ENCODE results near the gene ZNF557.

The ZNF557 gene

DNA sequence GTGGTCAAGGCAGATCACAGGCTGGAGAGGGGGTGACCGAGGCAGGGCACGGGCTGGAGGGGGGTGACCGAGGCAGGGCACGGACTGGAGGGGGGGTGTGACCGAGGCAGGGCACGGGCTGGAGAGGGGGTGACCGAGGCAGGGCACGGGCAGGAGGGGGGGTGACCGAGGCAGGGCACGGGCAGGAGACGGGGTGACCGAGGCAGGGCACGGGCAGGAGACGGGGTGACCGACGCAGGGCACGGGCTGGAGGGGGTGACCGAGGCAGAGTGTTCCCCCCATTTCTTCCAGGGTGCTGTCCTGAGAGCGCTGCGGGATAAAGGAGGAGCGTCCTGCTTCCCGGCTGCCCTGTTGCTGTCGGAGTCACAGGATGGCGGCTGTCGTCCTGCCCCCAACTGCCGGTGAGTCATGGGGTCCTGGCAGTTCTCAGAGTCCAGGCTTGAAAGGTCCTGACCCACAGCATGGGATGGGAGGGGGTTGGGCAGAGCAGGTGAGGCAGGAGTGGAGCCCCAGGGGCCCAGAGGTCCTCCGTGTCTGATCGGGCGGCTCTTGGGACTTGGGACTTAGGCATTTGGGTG lies 5.3 kb downstream of the ZNF557 start:
- no peak for TF ChIP-seq EZH2phosphoT487 (conservative IDR thresholded peaks at IDR 0.05; ENCODE audit: low read length)
- TF ChIP-seq, protein P1, sequence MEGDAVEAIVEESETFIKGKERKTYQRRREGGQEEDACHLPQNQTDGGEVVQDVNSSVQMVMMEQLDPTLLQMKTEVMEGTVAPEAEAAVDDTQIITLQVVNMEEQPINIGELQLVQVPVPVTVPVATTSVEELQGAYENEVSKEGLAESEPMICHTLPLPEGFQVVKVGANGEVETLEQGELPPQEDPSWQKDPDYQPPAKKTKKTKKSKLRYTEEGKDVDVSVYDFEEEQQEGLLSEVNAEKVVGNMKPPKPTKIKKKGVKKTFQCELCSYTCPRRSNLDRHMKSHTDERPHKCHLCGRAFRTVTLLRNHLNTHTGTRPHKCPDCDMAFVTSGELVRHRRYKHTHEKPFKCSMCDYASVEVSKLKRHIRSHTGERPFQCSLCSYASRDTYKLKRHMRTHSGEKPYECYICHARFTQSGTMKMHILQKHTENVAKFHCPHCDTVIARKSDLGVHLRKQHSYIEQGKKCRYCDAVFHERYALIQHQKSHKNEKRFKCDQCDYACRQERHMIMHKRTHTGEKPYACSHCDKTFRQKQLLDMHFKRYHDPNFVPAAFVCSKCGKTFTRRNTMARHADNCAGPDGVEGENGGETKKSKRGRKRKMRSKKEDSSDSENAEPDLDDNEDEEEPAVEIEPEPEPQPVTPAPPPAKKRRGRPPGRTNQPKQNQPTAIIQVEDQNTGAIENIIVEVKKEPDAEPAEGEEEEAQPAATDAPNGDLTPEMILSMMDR (IDR thresholded peaks at IDR 0.05; ENCODE audit: insufficient read depth, low read length, poor library complexity, severe bottlenecking), result no peak
- Histone ChIP-seq H3K9me3 (ENCODE audit: insufficient read depth, low read length) (peaks cover 21% of the 10 kb centered on the region; the same call in 1 of the 2 replicates), H3K36me3 (ENCODE audit: low read length) (peaks cover 58% of the 10 kb centered on the region), H3K9me2 (replicated peaks; ENCODE audit: insufficient read depth, low read length) (no peaks in the 10 kb centered on the region), H4K20me1 (ENCODE audit: low read depth, low read length) (no peaks in the 10 kb centered on the region), H3K4me2 (ENCODE audit: low read depth, low read length, poor library complexity, severe bottlenecking) (no peak overlapping the region), H2AFZ (ENCODE audit: low read depth, low read length, severe bottlenecking) (no peak overlapping the region), H3K79me2 (ENCODE audit: insufficient read depth, low read length) (peaks cover 17% of the 10 kb centered on the region), H3K27me3 (ENCODE audit: low read length) (no peaks in the 10 kb centered on the region), H3F3A (ENCODE audit: insufficient read depth) (no peaks in the 10 kb centered on the region), H3K27ac (ENCODE audit: low read depth, low read length) (no peak overlapping the region), H3K4me3 (ENCODE audit: insufficient read depth, low read length, poor library complexity, severe bottlenecking) (no peak overlapping the region), H3K9ac (ENCODE audit: low read length) (no peak overlapping the region)

DNA sequence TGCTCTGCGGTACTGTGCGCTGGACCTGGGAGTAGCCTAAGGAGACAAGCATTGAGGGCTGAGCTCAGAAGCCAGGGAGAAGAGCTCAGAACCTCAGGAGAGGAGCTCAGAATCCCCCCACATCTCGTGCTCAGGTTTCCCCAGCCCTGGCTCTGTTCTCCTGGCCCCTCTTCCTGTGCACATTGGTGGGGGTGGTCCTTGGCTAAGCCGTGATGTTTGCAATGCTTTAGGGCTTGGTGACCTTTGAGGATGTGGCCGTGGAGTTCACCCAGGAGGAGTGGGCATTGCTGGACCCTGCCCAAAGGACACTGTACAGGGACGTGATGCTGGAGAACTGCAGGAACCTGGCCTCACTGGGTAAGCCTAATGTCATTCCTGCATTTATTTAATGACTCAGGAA lies 6.6 kb downstream of the ZNF557 start:
- no peak overlapping the region for H3K27ac ChIP-seq (ENCODE audit: low read depth, low read length)
- H3K4me3 ChIP-seq (ENCODE audit: insufficient read depth, low read length, poor library complexity, severe bottlenecking), result no peak overlapping the region
- no peaks in the 10 kb centered on the region for H4K20me1 ChIP-seq (ENCODE audit: low read depth, low read length)
- no peaks in the 10 kb centered on the region for H3K27me3 ChIP-seq (ENCODE audit: low read length)
- peaks cover 4% of the 10 kb centered on the region for H3K79me2 ChIP-seq (ENCODE audit: insufficient read depth, low read length)
- H3K9ac ChIP-seq (ENCODE audit: low read length), result no peak overlapping the region
- H3K9me3 ChIP-seq (ENCODE audit: insufficient read depth, low read length), result peaks cover 29% of the 10 kb centered on the region; the same call in 1 of the 2 replicates
- no peak overlapping the region for H2AFZ ChIP-seq (ENCODE audit: low read depth, low read length, severe bottlenecking)
- no peaks in the 10 kb centered on the region for H3K9me2 ChIP-seq (replicated peaks; ENCODE audit: insufficient read depth, low read length)
- no peak for TF ChIP-seq EZH2phosphoT487 (conservative IDR thresholded peaks at IDR 0.05; ENCODE audit: low read length)
- TF ChIP-seq, protein P1 (IDR thresholded peaks at IDR 0.05; ENCODE audit: insufficient read depth, low read length, poor library complexity, severe bottlenecking), result no peak
- H3K4me2 ChIP-seq (ENCODE audit: low read depth, low read length, poor library complexity, severe bottlenecking), result no peak overlapping the region
- H3F3A ChIP-seq (ENCODE audit: insufficient read depth), result no peaks in the 10 kb centered on the region
- peaks cover 67% of the 10 kb centered on the region for H3K36me3 ChIP-seq (ENCODE audit: low read length)

DNA sequence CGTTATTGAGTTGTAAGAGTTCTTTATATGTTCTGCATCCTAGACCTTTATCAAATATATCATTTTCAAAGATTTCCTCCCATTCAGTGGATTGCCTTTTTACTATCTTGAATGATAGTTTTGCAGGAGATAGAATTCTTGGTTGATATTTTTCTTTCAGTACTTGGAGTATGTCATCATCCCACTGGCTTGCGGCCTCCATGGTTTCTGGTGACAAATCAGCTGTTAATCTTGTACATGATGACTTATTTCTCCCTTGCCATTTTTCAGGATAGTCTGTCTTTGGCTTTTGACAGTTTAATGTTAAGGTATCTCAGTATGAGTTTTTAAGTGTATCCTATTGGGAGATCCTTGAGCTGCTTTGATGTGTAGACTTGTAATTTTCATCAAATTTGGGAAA lies 8.5 kb downstream of the ZNF557 start:
- peaks cover 76% of the 10 kb centered on the region for H3K36me3 ChIP-seq (ENCODE audit: low read length)
- H4K20me1 ChIP-seq (ENCODE audit: low read depth, low read length), result no peaks in the 10 kb centered on the region
- no peak overlapping the region for H3K4me3 ChIP-seq (ENCODE audit: insufficient read depth, low read length, poor library complexity, severe bottlenecking)
- no peaks in the 10 kb centered on the region for H3K27me3 ChIP-seq (ENCODE audit: low read length)
- TF ChIP-seq, protein P1 (IDR thresholded peaks at IDR 0.05; ENCODE audit: insufficient read depth, low read length, poor library complexity, severe bottlenecking), result no peak
- no peak overlapping the region for H3K27ac ChIP-seq (ENCODE audit: low read depth, low read length)
- H3K9me2 ChIP-seq (replicated peaks; ENCODE audit: insufficient read depth, low read length), result no peaks in the 10 kb centered on the region
- peaks cover 9% of the 10 kb centered on the region; the same call in 1 of the 2 replicates for H3F3A ChIP-seq (ENCODE audit: insufficient read depth)
- H3K79me2 ChIP-seq (ENCODE audit: insufficient read depth, low read length), result no peaks in the 10 kb centered on the region
- no peak overlapping the region for H2AFZ ChIP-seq (ENCODE audit: low read depth, low read length, severe bottlenecking)
- peaks cover 47% of the 10 kb centered on the region; the same call in 1 of the 2 replicates for H3K9me3 ChIP-seq (ENCODE audit: insufficient read depth, low read length)
- H3K4me2 ChIP-seq (ENCODE audit: low read depth, low read length, poor library complexity, severe bottlenecking), result no peak overlapping the region
- no peak overlapping the region for H3K9ac ChIP-seq (ENCODE audit: low read length)
